Stimulated activated CD8-positive, alpha-beta memory T cell treated with anti-CD3 and anti-CD28 coated beads, Interleukin-7, amount 100 ng/mL, for 1 hour (primary cell): Measurements from ENCODE around the gene TTC9C.
A peak's percentile ranks its signal among the peaks of the same experiment; 100 is the strongest.
"Not testable (repeated sequence)": the region's sequence is repeated elsewhere in the genome, so short reads cannot be mapped to it uniquely, and the experiment has no call there.

ENCODE experiments used
- DNase-seq, 2 donors: peaks; one replicate each; pipeline ENCODE4 v3.0.0-alpha.2; 2020; ENCODE audit warnings: low read depth in 2 of 2

Gene TTC9C

DNA sequence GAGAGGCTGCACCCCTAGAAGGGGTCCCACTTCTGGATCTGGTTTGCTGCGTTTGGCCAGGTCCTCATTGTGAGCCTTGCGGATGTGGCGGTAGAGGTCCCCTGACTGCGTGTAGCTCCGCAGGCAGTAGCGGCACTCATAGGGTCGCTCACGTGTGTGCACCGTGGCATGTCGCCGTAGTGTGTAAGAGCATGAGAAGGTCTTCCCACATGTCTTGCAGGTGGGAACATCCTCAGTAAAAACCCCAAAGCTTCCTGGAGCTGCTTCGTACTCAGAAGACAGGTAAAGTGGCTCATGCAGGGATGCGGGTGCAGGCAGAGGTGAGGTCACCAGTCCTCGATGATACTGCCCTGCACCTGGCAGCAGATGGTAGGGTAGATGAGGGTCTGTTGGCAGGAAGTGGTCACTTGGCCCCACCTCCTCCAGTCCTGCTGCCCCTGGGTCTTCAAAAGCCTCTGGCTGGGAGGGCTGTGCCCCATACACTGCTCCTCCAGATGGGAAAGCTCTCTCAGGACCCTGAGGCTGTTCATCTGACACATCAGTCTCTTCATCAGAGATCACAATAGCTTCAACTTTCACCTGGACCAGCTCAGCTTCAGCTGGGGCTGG, 24.0 kb downstream of the TTC9C start:
- DNase-seq = no peak

- DNase-seq = no peak
These were observed 24.9 kb downstream of the TTC9C start for GRCh38 chr11:62752994-62753735.

- peak; percentile 92 to 93 for DNase-seq
These were observed 25.7 kb downstream of the TTC9C start, which contains the start of gene ZBTB3 for GRCh38 chr11:62753736-62754603. Gene ZBTB3 (minus strand): TSS chr11:62754160. CDS start chr11:62753664, 496 bp downstream.

DNA sequence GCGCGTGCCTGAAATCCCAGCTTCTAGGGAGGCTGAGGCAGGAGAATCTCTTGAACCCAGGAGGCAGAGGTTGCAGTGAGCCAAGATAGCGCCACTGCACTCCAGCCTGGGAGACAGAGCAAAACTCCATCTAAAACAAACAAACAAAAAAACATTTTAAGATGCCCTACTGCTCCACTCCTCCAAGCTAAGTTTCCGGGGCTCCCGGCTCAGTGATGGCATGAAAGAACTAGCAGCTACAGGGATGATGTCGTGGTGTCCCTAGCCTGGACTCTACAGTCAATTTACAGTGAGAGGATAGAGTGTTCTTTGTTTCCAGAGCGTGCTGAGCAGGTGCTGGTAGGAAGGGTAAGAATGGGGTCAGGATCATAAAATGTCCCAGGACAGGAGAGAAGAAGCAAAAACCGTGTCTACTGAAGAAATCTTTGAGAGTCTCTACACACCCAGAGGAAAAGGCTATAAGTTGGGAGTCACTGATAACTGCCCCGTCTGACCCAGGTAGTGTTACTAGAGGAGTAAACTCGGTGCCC, 26.9 kb downstream of the TTC9C start:
- DNase-seq = no peak

- no peak for DNase-seq
These were observed 29.8 kb downstream of the TTC9C start for GRCh38 chr11:62757846-62758788.

DNA sequence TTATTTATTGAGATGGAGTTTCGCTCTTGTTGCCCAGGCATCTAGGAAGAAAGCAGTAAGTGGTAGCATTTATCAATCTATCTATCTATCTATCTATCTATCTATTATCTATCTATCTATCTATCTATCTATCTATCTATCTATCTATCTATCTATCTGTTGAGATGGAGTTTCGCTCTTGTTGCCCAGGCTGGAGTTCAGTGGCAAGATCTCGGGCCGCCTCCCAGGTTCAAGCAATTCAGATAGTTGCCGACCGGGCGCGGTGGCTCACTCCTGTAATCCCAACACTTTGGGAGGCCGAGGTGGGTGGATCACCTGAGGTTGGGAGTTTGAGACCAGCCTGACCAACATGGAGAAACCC, 32.6 kb downstream of the TTC9C start:
- not testable (repeated sequence) for DNase-seq

DNA sequence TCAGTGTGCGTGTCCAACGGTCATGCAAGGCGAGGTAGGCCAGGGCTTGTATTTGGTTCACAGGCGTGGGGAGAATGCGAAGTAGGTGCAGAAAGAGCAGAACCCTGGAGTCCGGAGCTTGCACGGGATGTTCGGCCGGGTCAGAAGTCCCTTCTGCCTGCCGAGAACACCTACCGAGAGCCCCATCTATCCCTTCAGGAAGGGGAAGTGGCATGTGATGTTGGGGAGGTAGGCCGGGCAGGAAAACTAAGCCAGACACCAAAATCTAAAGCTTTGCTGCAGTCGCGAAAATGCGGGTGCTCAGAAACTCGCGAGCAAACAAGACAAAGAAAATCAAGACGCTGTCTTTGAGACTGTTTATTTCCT, 42.5 kb downstream of the TTC9C start:
- DNase-seq = no peak

- peak; percentile 75 to 76 for DNase-seq
These were observed 43.1 kb downstream of the TTC9C start, which contains the start of gene TAF6L for GRCh38 chr11:62771144-62772021. Gene TAF6L (plus strand): TSS chr11:62771396. CDS start chr11:62775784, 4,388 bp downstream.

DNA sequence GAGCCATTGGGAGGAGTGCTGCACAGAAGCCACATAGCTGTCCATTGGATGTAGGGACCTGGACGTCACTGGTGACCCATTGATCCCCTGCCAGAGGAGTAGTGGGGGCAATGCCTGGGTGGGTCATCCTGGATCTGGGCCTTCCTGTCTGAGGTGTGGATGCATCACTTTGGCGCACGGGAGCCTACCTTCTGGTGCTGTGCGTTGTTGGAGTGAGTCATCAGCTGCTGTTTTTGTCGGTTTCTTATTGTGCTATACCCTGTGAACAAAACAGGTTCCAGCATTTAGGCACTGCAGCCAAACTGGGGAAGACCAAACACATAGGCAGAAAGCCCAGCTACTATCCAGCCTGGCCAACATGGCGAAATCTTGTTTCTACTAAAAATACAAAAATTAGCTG, 46.1 kb downstream of the TTC9C start:
- no peak for DNase-seq

DNA sequence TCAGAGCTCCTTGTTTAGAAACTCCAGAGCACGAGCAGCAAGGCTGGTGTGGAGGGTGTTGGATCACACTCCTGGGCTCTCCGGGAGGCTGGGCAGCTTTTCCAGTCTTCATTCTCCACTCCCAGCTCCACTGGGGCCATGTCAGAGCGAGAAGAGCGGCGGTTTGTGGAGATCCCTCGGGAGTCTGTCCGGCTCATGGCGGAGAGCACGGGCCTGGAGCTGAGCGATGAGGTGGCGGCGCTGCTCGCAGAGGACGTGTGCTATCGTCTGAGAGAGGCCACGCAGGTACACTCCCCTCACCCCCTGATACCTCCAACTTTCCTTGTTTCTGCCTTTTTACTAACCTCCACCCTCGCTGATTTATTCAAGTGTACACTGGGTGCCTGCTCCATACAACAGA, 47.4 kb downstream of the TTC9C start:
- DNase-seq = no peak

GRCh38 chr11:62777389-62777788, 49.1 kb downstream of the TTC9C start:
- no peak for DNase-seq

DNA sequence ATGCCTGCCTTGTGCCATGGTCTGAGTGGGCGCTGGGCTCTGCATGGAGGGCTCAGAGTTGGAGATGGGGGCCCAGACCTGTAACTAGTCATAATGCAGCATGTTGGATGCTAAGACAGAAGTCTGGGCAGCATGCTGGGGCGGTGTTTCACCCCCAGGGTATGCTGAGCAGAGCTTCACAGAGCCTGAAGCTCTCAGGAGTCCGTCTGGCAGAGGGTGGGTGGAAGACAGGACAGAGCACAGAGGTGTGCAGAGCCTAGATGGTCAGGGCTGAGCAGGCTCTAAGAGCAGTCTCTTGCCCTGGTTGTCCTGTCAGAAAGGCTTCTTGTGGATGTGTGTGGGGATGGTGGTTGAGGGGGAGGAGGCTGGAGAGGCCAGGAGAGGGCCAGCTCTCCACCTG, 50.2 kb downstream of the TTC9C start:
- DNase-seq = no peak

DNA sequence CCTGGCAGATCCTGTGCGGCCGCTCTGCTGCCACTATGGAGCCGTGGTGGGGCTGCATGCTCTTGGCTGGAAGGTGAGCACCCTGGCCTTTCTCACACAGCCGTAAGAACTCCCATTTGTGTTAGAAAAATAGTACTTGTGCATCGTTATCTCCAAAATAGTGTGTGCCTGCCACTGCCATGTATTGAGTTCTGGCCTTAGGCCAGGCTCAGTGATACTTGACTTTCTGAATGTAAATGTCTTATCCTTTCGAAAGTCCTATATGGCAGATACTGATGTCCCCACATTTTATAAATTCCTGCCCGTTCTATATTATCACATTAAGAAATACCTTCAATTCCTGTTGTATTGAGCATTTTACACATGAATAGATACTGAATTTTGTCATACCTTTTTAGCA, 54.5 kb downstream of the TTC9C start:
- no peak for DNase-seq

GRCh38 chr11:62786318-62787004, 58.2 kb downstream of the TTC9C start:
- peak; percentile 61 to 75 for DNase-seq

- peak; percentile 95 to 98 for DNase-seq
These were observed 58.9 kb downstream of the TTC9C start, which contains the start of gene TMEM179B for GRCh38 chr11:62787005-62787759. Gene TMEM179B (plus strand): TSS chr11:62787402. CDS start chr11:62787432, 30 bp downstream.
